HG03432 (cell line): ENCODE results near the gene TPGS2.
"Not testable (repeated sequence)": the region's sequence is repeated elsewhere in the genome, so short reads cannot be mapped to it uniquely, and the experiment has no call there.

Experiments used
- ATAC-seq: cut with Tn5 transposase; IDR thresholded peaks from one replicate; pipeline ENCODE4 v1.9.1; 2021; ENCODE audit warnings: mild to moderate bottlenecking, moderate library complexity; ENCODE audit not compliant: unreplicated experiment

TPGS2 gene

GRCh38 chr18:36828630-36829361 lies at the start of gene TPGS2, which contains the start of gene KIAA1328:
TPGS2 (minus strand) TSS chr18:36829002; CDS start chr18:36828767, 235 bp downstream.
KIAA1328 (plus strand) TSS chr18:36829127; CDS start chr18:36829139, 12 bp downstream.
- ATAC-seq: peak; percentile 95

- not testable (repeated sequence) for ATAC-seq
Measured at GRCh38 chr18:36873826-36874225, 45.0 kb upstream of the TPGS2 start.

- ATAC-seq: no peak
Measured at GRCh38 chr18:36872329-36872728, 43.5 kb upstream of the TPGS2 start.

- no peak for ATAC-seq
Measured at GRCh38 chr18:36871801-36872200, 43.0 kb upstream of the TPGS2 start.

GRCh38 chr18:36867056-36867455 lies 38.3 kb upstream of the TPGS2 start:
- ATAC-seq: no peak

- no peak for ATAC-seq
Measured at GRCh38 chr18:36862182-36862581, 33.4 kb upstream of the TPGS2 start.

- no peak for ATAC-seq
Measured at GRCh38 chr18:36856815-36857214, 28.0 kb upstream of the TPGS2 start.

GRCh38 chr18:36851202-36851590 lies 22.4 kb upstream of the TPGS2 start:
- no peak for ATAC-seq

- ATAC-seq: no peak
Measured at GRCh38 chr18:36850527-36851201, 21.9 kb upstream of the TPGS2 start.

- ATAC-seq: no peak
Measured at GRCh38 chr18:36849288-36850006, 20.6 kb upstream of the TPGS2 start.

GRCh38 chr18:36848609-36849008 lies 19.8 kb upstream of the TPGS2 start:
- ATAC-seq: no peak

GRCh38 chr18:36843784-36844183 lies 15.0 kb upstream of the TPGS2 start:
- no peak for ATAC-seq

- no peak for ATAC-seq
Measured at GRCh38 chr18:36843199-36843598, 14.4 kb upstream of the TPGS2 start.

- ATAC-seq: no peak
Measured at GRCh38 chr18:36839835-36840234, 11.0 kb upstream of the TPGS2 start.

GRCh38 chr18:36835927-36836326 lies 7.1 kb upstream of the TPGS2 start:
- ATAC-seq: no peak

GRCh38 chr18:36833120-36833519 lies 4.3 kb upstream of the TPGS2 start:
- ATAC-seq: no peak

- ATAC-seq: no peak
Measured at GRCh38 chr18:36831139-36831538, 2.3 kb upstream of the TPGS2 start.

- no peak for ATAC-seq
Measured at GRCh38 chr18:36830158-36830495, 1.3 kb upstream of the TPGS2 start.

- no peak for ATAC-seq
Measured at GRCh38 chr18:36829362-36830157, 758 bp upstream of the TPGS2 start.

- ATAC-seq: peak; percentile 2
Measured at GRCh38 chr18:36828157-36828629, 609 bp downstream of the TPGS2 start.

GRCh38 chr18:36826556-36826955 lies 2.2 kb downstream of the TPGS2 start:
- ATAC-seq: no peak
